Stomach smooth muscle (tissue), 2 donors: ENCODE results near the gene RPS3.

Source experiments
- H3K27ac ChIP-seq: one replicate; pipeline ENCODE4 v1.7.0; 2013; ENCODE audit warnings: mild to moderate bottlenecking, low read length, inconsistent platforms
- H3K27me3 ChIP-seq, 2 donors: one replicate each; pipeline ENCODE4 v1.7.0; 2013; ENCODE audit warnings: low read length in 2 of 2; ENCODE audit not compliant: insufficient read depth in 2 of 2, control insufficient read depth in 1 of 2
- H3K36me3 ChIP-seq, 2 donors: one replicate each; pipeline ENCODE4 v1.7.0; 2013; ENCODE audit warnings: low read length in 2 of 2; ENCODE audit not compliant: control insufficient read depth in 2 of 2, insufficient read depth in 2 of 2
- H3K4me1 ChIP-seq: one replicate; pipeline ENCODE4 v1.7.0; 2013; ENCODE audit warnings: low read length; ENCODE audit not compliant: control insufficient read depth, insufficient read depth
- H3K4me3 ChIP-seq, 2 donors: one replicate each; pipeline ENCODE4 v1.7.0; 2013; ENCODE audit warnings: low read length in 2 of 2
- H3K9ac ChIP-seq, 2 donors: one replicate each; pipeline ENCODE4 v1.7.0; 2013; ENCODE audit warnings: low read length in 2 of 2, mild to moderate bottlenecking in 1 of 2
- H3K9me3 ChIP-seq, 2 donors: one replicate each; pipeline ENCODE4 v1.7.0; 2013; ENCODE audit warnings: low read length in 2 of 2; ENCODE audit not compliant: control insufficient read depth in 2 of 2
- donor health status: healthy.
- donor health status: Pancreatic carcinoma.

RPS3 gene

GRCh38 chr11:75380716-75381420, 18.4 kb upstream of the RPS3 start:
- Histone ChIP-seq H3K27ac (no peak overlapping the region), H3K36me3 (no peaks in the 10 kb centered on the region), H3K4me3 (no peak overlapping the region), H3K9ac (no peak overlapping the region), H3K9me3 (no peaks in the 10 kb centered on the region), H3K4me1 (peaks cover 10% of the 10 kb centered on the region), H3K27me3 (no peaks in the 10 kb centered on the region)

- H3K36me3 ChIP-seq: no peaks in the 10 kb centered on the region
- no peaks in the 10 kb centered on the region for H3K9me3 ChIP-seq
- no peaks in the 10 kb centered on the region for H3K27me3 ChIP-seq
- peaks cover 11% of the 10 kb centered on the region for H3K4me1 ChIP-seq
- no peak overlapping the region for H3K9ac ChIP-seq
- no peak overlapping the region for H3K4me3 ChIP-seq
- H3K27ac ChIP-seq: no peak overlapping the region
Observed at GRCh38 chr11:75383246-75383645, 16.1 kb upstream of the RPS3 start.

DNA sequence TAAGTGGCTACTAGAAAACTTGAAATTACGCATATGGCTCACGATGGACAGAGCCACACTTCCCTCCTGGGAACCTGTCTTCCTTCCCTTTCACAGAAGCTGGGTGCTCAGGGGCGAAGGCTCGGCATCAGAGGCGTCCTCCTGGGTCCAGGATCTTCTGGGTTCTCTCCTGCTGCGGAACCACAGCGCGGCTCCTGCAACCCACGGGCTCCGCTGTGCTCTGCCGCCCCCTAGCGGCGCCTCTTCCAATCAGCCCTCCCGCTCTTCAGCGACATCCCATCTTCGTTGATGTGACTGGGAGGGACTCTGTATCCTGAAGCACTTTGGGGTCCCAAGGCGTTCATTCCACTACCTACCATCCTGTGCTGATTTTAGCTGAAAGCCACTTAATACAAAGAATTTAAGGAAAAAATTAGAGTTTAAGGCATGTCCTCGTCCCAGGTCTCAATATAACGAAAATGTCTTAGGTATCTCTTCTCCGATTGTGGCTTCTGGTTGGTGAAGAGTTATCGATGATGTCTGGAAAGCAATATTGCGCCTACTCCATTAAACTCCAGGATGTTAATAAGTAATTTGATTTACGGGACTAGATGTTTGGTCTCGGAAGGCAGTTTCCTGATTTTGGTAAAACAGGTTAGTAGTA, 14.8 kb upstream of the RPS3 start:
- Histone ChIP-seq H3K9ac (no peak overlapping the region), H3K4me3 (no peak overlapping the region), H3K27me3 (no peaks in the 10 kb centered on the region), H3K9me3 (no peaks in the 10 kb centered on the region), H3K36me3 (no peaks in the 10 kb centered on the region), H3K27ac (no peak overlapping the region), H3K4me1 (peaks cover 15% of the 10 kb centered on the region)

DNA sequence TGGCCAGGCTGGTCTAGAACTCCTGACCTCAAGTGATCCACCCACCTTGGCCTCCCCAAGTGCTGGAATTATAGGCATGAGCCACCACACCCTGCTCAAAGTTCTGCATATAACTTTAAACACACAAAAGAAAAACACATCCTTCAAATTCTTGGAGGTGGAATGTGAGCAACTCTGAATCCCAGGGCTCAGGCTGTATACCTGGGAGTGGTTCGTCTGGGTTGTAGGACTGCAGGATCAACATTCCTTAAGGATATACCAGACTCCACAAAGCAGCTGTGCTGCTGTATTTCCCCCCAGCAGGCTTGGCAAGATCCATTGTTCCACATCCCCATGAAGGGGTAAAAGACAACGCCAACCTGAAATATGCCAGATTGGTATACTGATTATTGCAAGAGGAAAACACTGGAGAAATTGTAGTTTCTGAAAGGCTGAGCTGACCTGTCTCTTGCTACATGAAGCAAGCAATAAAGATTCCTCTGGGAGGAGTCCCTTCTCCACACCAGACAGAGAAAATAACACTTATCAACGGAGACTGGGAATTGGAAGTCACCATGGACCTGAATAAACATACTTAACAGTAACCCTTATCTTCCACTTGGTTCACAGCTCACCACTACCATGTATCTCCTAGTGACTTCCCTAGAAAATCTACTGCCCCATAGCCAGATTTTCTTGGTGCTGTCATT, 12.2 kb upstream of the RPS3 start:
- H3K27ac ChIP-seq: no peak overlapping the region
- H3K4me3 ChIP-seq: no peak overlapping the region
- no peaks in the 10 kb centered on the region for H3K36me3 ChIP-seq
- H3K9me3 ChIP-seq: no peaks in the 10 kb centered on the region
- H3K27me3 ChIP-seq: peaks cover 2 to 3% of the 10 kb centered on the region in 2 donors
- peaks cover 10% of the 10 kb centered on the region for H3K4me1 ChIP-seq
- no peak overlapping the region for H3K9ac ChIP-seq

GRCh38 chr11:75387736-75388294, 11.5 kb upstream of the RPS3 start:
- Histone ChIP-seq H3K36me3 (no peaks in the 10 kb centered on the region), H3K4me3 (no peak overlapping the region), H3K27me3 (peaks cover 2 to 3% of the 10 kb centered on the region in 2 donors), H3K4me1 (peaks cover 10% of the 10 kb centered on the region), H3K27ac (no peak overlapping the region), H3K9me3 (no peaks in the 10 kb centered on the region), H3K9ac (no peak overlapping the region)

- Histone ChIP-seq H3K36me3 (no peaks in the 10 kb centered on the region), H3K4me1 (peaks cover 10% of the 10 kb centered on the region), H3K9me3 (no peaks in the 10 kb centered on the region), H3K27ac (no peak overlapping the region), H3K4me3 (no peak overlapping the region), H3K9ac (no peak overlapping the region), H3K27me3 (peaks cover 2 to 3% of the 10 kb centered on the region in 2 donors)
Observed at GRCh38 chr11:75388386-75389275, 10.7 kb upstream of the RPS3 start.

GRCh38 chr11:75389276-75389605, 10.1 kb upstream of the RPS3 start:
- H3K9me3 ChIP-seq: no peaks in the 10 kb centered on the region
- H3K36me3 ChIP-seq: no peaks in the 10 kb centered on the region
- peaks cover 2 to 3% of the 10 kb centered on the region in 2 donors for H3K27me3 ChIP-seq
- H3K4me1 ChIP-seq: peaks cover 9% of the 10 kb centered on the region
- H3K27ac ChIP-seq: no peak overlapping the region
- no peak overlapping the region for H3K4me3 ChIP-seq
- H3K9ac ChIP-seq: no peak overlapping the region

DNA sequence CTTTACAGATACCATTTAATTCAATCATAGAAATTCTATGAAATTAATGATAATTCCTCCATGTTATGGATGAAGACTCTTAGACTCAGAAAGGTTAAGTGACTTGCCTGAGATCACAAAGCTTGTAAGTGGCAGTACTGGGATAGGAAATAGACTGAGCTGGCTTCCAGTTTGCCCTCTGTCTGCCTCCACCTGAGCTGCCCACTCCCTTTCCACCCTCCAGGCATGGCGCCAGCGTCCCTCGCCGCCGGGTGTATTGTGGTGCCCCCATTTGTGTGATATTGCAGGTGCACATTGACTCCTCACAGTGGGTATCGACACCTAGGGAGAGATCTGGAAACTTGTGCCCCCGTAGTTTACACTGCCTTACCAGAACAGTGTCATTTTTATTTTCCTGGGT, 9.4 kb upstream of the RPS3 start:
- H3K9me3 ChIP-seq: no peaks in the 10 kb centered on the region
- no peak overlapping the region for H3K27ac ChIP-seq
- no peak overlapping the region for H3K9ac ChIP-seq
- peaks cover 6% of the 10 kb centered on the region for H3K4me1 ChIP-seq
- no peak overlapping the region for H3K4me3 ChIP-seq
- no peaks in the 10 kb centered on the region for H3K36me3 ChIP-seq
- H3K27me3 ChIP-seq: peaks cover 2 to 3% of the 10 kb centered on the region in 2 donors

GRCh38 chr11:75394085-75394840, 5.1 kb upstream of the RPS3 start:
- Histone ChIP-seq H3K9me3 (no peaks in the 10 kb centered on the region), H3K27ac (no peak overlapping the region), H3K4me1 (no peaks in the 10 kb centered on the region), H3K4me3 (no peak overlapping the region), H3K36me3 (no peaks in the 10 kb centered on the region), H3K9ac (no peak overlapping the region), H3K27me3 (peaks cover 2 to 3% of the 10 kb centered on the region in 2 donors)

- Histone ChIP-seq H3K9ac (no peak overlapping the region), H3K4me1 (peaks cover 9% of the 10 kb centered on the region), H3K9me3 (no peaks in the 10 kb centered on the region), H3K27ac (no peak overlapping the region), H3K27me3 (no peaks in the 10 kb centered on the region), H3K36me3 (peaks cover 22 to 24% of the 10 kb centered on the region in 2 donors), H3K4me3 (peak overlapping the region in 1 of 2 donors; percentile 93)
Observed at GRCh38 chr11:75398906-75399305, 412 bp upstream of the RPS3 start.
